Stimulated activated CD4-positive, alpha-beta T cell treated with anti-CD3 and anti-CD28 coated beads, TNF-alpha, amount 100 ng/mL, for 4 hours (primary cell): Measurements from ENCODE around the gene ANXA2R.
"Not testable (repeated sequence)": the region's sequence is repeated elsewhere in the genome, so short reads cannot be mapped to it uniquely, and the experiment has no call there.

Experiments used
- DNase-seq, 3 experiments: peaks; one replicate each; pipeline ENCODE4 v3.0.0-alpha.2; 2020; ENCODE audit warnings: low read depth in 3 of 3

The ANXA2R gene

DNA sequence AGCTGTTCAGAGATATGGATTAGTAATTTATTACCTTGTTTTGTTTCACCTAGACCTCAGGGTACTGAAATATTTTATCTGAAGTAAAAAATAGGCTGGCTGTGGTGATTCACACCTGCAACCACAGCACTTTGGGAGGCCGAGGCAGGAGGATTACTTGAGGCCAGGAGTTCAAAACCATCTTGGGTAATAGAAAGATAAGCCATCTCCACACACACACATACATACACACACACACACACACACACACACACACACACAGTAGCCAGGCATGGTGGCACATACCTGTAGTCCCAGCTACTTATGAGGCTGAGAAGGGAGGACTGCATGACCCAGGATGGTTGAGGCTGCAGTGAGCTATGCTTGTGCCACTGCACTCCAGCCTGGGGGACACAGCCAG lies 3.7 kb downstream of the ANXA2R start:
- no peak for DNase-seq

DNA sequence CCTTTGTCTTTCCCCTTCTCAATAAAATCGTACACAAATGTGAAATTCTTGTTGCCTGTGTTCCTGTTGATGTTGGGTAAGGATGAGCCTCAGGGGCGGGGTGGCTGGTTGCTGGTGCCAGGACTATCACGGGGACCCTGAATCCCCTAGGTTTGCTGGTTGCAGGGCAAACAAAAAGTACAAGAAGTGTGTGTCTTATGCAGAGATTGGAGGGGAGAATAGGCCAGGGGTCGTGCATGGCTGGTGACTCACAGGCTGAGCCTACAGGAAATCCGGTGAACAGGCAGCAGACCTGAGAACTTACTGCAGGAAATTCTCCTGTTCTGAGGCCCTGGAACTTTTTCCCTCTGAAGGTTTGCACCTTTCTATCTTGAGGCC lies 5.5 kb downstream of the ANXA2R start:
- DNase-seq = no peak

DNA sequence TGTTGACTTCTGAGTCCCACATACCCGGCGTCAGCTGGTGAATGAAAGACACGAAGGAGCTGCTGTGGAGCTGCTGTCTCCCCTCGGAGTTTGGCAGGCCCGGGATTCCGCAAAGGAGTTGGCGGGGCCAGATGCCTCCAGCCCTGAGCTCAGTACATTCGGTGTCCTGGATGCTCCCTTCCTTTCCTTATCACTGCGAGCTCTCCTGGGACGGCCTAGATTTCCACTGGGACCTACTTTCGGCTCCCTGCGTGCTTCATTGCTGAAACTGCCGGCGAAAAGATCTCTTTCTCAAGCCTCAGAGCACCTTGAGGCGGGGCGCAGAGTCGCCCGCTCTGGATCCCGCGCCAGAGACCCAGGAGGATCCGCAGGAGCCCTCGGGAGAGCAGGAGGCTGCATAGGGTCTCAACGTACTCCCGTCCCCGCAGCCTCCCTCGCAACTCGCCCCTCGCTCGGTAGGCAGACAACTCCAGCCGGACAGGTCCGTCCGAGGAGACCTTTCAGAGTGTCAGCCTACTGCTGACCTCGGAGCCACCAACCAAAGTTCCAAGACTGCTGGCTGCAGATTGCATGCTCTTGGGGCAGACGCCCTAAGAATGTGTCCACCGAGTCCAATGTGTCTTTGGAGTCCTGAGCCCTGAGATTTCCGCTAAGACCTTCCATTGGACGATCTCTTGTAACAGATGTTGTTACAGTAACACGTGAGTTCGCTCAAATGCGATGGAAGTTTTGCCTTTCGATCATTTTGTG lies 6.1 kb downstream of the ANXA2R start:
- no peak for DNase-seq

DNA sequence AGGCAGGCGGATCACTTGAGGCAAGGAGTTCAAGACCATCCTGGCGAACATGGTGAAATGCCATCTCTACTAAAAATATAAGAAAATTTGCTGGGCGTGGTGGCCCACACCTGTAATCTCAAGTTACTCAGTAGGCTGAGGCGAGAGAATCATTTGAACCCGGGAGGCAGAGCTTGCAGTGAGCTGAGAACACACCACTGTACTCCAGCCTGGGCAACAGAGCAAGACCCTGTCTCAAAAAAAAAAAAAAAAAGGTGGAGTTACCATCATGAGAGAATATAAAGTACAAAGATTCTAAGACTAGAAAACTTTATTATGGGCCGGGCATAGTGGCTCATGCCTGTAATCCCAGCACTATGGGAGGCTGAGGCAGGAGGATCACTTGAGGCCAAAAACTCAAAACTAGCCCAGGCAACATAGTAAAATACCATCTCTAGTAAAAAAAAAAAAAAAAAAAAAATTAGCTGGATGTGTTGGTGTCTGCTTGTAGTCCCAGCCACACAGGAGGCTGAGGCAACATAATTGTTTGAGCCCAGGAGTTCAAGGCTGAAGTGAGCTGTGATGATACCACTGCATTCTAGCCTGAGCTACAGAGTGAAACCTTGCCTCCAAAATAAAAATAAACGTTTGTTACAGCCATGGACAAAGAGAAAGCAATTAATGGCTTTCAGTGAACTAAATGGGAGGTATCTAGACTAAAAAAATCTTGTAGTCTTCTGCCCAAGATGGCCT lies 12.9 kb downstream of the ANXA2R start:
- no peak for DNase-seq

DNA sequence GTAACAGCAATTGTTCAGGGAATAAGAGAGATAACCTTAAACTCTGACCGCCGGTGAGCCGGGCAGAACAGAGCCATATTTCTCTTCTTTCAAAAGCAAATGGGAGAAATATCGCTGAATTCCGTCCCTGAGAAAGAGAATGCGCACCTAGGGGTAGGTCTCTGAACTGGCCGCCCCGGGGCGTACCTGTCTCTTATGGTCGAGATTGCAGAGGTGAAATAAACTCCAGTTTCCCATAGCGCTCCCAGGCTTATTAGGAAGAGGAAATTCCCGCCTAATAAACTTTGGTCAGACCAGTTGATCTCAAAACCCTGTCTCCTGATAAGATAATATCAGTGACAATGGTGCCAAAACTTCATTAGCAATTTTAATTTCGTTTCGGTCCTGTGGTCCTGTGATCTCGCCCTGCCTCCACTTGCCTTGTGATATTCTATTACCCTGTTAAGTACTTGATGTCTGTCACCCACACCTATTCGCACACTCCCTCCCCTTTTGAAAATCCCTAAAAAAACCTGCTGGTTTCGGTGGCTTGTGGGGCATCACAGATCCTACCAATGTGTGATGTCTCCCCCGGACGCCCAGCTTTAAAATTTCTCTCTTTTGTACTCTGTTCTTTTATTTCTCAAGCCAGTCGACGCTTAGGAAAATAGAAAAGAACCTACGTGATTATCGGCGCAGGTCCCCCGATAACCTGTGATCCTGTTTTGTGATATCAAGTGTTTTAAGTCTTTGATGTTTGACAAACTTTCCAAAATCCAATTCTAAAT lies 14.8 kb downstream of the ANXA2R start:
- DNase-seq = not testable (repeated sequence)

DNA sequence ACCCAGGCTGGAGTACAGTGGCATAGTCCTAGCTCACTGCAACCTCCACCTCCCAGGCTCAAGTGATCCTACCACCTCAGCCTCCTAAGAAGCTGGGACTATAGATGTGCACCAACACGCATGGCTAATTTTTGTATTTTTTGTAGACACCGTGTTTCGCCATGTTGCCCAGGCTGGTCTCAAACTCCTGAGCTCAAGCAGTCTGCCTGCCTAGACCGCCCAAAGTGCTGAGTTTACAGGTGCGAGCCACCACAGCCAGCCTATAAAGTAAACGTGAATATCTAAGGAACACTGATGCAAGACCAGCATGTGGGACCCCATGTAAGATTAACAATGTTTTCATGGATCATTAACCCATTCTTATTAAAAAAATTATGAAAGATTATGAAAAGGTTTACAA lies 15.9 kb downstream of the ANXA2R start:
- DNase-seq = no peak

DNA sequence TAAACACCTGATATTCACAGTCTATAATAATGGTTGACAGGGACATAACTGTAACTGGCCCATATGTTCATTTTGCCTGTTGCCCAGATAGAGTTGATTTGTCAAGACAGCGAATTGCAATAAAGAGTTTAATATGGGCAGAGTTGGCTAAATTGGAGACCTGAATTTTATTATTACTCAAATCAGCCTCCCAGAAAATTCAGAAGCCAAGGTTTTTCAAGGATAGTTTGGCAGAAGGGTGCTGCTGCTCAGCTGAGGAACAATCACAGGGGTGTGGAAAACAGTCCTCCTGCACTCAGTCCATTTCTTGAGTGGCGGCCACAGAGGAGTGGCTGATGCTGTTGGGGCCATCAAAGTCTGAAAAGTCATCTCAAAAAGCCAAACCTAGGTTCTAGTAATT lies 19.0 kb downstream of the ANXA2R start:
- no peak for DNase-seq

DNA sequence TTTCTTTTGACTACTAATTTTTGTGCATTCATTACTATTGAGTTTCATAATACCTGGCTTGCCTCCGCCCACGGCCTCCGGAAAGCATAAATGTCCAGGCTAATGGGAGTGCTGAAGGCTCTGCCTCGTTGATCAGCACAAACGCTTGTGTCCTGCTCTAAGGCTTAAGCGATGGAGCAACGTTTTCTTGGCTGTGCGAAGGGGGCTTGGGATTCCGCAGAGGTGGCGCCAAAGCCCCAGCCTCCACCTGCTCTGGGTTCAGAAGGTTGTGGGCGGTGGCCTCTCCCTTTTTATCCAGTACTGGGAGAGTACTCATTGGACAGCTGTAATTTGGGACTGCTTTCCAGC lies 19.7 kb downstream of the ANXA2R start:
- no peak for DNase-seq

DNA sequence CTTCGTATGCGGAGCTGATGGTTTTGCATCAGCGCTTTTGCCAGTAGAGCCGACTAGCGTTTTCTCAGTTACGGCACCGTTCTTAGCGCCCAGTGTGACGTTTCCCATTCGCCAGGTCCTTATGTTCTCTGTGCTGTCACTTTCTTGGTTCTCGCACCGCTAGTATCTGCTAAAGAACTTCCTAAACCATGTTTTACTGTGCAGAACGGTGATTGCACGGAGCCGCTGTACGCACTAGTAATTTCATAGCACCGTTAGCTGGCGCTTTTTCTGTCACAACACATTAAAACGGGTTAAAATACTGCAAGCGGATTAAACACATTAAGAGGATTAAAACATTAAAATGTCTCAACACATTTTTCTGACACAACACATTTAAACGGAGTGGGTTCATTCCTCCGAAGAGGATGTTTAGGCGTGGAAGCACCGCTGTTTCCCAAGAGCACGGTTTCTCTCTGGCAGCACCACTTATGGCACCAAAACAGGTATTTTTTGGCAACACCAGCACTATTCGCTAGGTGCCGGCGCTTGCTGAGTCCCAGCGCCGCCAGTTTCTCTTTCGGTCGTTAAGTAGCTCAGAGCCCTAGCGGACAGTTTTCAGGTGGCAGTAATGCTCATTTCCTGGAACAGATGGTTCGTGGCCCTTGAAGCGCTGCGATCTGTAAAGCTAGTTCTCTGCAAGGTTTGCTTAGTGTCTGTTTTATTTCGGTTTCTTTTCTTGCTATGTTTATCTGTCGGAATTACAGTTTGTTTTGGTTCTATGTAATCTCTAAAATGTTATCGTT lies 20.3 kb downstream of the ANXA2R start:
- peak; percentile 47 to 74 (median 65) for DNase-seq

DNA sequence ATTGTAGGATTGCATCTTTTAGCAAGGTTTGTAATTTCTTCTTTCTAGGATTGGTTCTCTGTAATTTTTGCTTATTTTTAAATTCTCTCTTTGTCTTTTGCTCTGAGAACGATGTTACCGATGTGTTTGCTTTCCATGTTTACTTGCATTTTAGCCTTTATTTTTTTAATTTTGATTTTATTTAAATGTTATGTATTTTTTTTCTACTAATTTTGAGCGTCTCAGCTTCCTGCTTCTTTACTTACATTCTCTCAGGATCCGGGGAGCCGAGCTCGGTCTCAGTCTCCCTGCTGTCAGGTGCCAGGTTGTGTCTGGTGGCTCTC lies 20.9 kb downstream of the ANXA2R start:
- DNase-seq = no peak

DNA sequence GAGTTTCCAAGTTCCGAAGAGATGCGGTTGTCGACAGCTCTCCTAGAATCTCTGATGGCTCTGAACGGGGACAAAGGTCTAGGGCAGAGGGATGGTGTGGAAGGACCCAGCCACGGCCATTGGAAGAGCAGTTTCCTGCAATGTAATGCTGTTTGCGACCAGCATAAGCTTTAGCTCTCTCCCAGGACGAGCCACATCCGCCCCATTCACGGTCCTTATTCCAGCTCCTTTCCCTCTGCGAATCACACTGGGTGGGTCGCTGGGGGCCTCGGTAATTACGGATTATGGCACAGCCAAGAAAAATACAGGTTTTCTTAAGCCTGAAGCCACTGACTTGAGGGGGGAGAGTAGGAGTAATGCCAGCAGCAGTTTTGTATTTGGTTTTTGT lies 22.7 kb downstream of the ANXA2R start:
- DNase-seq = no peak

DNA sequence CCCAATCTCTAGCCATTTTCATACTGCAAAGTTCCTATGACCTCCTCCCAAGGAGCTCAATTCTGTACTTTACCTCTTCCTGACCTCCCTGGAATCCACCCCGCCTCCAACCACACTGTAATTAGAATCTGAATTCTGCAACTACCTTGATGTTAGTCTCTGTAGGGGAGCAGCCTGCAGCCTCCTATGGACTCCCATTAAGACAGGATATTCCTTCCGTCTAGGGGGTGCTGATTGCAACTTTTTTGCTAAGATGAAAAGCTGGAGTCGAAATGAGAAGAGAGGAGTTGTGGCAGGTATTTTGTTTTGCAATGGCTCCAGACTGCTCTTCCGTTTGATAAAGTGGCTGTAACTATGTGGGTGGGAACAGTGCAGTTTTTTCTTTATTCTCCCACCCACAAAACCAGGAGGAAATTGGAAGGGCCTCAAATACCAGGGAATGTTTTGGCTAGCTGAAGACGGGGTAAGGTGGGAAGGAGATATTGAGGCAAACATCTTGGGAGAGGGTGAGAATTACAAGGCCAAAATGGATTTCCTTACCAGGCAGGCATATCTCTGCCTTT lies 23.8 kb downstream of the ANXA2R start:
- DNase-seq = no peak

DNA sequence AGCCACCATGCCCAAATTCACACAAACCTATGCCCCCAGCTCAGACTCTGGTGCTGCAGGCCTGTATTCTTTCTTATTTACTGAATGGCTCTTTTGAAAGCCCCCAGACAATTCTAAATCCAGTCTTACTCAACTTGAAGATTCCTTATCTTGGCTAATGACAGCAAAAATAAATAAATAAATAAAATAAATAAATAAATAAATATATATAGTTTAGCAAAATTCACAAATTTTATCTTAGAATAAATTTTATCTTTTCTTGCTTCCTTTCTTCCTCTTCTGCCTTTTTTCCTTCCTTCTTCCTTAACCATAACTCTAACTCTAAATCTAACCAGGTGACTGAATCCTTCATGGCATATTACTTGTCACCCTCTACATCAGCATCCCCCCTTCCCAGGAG lies 25.6 kb downstream of the ANXA2R start:
- no peak for DNase-seq

DNA sequence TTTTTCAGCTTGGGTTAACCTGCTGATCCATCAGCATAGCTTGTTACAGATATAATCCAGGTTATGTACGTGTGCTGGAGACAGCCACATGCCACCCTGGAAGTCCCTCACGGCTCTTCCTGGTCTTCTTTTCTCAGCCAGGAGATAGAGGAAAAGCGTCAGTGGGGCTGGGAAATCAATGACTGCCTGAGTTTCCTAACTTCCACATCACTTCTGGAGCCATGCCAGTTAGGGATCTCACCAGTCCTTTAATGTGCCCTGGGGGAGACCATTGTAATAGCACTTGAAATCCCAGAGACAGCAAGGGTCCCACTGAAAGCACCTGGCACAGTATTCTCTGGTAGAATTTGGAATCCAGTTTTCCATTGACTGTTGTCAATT lies 29.2 kb downstream of the ANXA2R start:
- DNase-seq = no peak

DNA sequence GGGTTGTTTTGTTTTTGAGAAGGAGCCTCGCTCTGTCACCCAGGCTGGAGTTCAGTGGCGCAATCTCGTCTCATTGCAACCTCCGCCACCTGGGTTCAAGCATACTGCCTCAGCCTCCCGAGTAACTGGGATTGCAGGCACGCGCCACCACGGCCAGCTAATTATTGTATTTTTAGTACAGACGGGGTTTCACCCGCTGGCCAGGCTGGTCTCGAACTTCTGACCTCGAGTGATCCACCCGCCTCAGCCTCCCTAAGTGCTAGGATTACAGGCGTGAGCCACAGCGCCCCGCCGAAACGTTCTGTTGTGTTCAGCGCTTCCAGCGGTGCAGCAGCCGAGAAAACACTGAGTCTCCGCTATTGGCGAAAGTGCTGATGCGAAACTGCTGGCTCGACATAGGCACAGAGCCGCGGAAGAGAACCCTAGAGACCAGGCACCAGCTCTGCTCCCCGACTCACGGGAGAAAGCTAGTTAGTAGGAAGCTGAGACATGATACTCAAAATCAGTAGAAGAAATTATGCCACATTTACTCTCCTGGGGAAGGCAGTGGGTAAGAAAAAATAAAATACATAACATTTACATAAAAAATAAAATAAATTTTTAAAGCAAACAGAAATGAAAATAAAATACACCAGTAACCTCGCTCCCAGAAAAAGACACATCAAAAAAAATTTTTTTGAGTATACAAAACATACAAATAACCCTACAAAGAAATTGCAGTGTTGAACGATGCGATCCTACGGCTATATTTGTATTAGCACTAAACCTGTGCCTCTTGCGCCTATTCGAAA lies 31.6 kb downstream of the ANXA2R start:
- peak; percentile 79 to 90 (median 88) for DNase-seq

DNA sequence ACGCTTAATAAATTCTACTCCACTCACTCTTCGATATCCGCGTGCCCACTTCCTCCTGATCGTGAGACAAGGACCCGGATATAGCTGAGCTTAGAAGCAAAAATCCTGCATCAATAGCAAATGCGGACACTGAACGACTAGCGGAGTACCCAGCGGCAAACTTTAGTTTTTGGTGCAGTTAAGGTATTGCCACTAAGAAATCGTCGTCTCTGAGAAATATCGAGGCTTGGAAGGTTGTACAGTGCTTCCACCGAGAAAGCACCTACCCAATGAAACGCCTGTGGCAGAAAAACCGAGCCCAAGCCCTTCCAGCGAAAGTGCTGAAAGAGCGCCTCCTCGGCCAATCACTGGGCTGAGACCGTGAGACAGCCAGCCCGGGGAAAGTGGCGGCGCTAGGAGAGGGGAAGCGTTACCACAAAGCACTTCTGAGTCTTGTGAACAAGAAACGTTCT lies 32.2 kb downstream of the ANXA2R start:
- peak; percentile 53 to 67 (median 60) for DNase-seq

DNA sequence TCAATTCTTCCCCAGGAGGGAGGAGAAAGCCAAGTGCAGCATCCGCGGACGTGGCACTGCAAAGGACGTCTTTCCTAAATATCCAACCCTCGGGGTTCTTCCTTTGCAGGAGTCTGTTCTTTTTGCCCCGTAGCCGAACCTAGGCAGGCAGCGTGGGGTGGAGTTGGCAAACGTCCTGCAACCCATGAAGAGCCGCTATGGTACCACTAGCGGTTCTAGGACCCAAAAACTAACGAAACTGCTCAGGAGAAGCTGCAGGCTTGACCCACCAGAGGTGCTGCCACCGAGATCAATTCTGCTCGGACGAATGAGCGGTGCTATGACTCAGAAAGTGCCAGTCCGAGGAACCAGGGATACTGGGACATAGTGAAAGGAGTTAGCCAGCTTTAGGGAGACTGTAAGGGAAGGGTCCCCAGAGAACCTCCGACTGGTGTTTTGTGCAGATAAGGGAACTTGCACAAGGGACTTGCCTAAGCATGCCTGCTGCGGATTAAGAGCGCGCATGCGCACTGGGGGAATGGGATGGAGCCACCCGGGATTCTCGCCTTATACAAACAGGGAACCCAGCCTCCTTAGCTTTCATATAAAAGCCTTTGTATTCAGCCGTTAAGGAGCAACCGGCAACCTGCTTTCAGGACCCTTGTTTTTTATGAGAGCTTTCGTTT lies 32.7 kb downstream of the ANXA2R start:
- peak; percentile 51 to 62 (median 61) for DNase-seq

DNA sequence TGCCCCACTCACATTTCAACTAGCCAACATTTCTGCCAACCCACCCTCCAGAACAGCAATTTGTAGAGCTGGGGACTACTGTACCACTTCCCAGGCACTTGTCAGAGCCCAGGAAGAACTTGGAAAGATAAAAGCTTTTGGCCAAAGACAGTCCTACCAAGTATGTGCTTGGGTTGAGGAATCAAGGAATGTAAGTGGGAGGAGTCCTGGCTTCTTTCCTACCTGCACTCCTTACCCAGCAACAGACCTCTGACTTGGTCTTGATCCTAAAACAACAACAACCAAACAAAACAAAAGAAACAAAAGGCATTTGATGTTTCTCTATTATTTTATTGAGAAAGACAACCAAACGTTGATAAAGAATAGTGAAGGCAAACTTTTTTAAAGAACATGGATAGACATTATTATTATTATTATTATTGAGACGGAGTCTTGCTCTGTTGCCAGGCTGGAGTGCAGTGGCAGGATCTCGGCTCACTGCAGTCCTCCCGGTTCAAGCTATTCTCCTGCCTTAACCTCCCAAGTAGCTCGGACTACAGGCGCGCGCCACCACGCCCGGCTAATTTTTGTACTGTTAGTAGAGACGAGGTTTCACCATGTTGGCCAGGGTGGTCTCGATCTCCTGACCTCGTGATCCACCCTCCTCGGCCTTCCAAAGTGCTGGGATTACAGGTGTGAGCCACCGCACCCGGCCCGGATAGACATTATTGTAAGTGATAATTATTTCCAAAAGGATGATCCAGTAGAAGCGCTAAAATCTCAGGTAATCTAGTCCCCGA lies 33.5 kb downstream of the ANXA2R start:
- DNase-seq = no peak

DNA sequence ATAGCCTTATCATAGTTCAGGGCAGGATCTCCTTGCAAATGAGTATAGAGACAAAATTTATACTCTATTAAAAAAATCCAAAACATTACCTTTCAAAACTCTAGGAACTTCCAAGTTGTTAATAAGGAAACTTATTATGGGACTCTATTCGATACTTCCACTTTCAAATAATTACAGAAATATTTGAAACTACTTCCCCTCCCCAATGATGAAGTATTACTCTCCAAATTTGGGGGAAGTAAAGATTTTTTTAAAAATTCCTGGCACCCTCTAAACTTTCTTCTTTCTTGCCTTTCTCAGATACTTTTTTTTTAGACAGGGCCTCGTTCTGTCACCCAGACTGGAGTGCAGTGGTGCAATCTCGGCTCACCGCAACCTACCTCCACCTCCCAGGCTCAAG lies 35.1 kb downstream of the ANXA2R start:
- no peak for DNase-seq

DNA sequence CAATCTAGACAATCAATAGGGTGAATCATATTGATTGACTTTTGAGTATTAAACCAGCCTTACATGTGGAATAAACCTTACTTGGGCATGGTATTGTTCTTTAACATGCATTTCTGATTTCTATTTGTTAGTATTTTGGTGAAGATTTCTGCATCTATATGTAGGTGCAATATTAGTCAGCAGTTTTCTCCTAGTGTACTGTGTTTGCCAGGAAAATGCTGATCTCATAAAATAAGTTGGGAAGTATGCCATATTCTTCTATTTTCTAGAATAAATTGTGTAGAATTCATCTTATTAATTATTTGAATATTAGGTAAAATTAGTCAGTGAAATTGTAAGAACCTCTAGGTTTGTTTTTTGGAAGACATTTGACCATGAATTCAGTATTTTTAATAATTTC lies 38.4 kb downstream of the ANXA2R start:
- no peak for DNase-seq
